HCT116 (cell line): ENCODE measurements around the gene INIP. TPM values are rescaled to one million over a fixed set of nuclear protein-coding genes. Genes with fewer than 3 reads are reported as not detected.

Experiments
- ATAC-seq: fragments of 200-7000 bp; cut with Tn5 transposase; 2 replicates; pipeline ENCODE4 v1.9.1; 2020; ENCODE audit warnings: mild to moderate bottlenecking, moderate library complexity
- BruUV-seq: library from RNA; stranded (reverse); fragments of 400-500 nt; replicated peaks from 2 replicates; lab custom pipeline; 2021; lab: Mats Ljungman, UMichigan
- CTCF ChIA-PET: fragments of 300-600 bp; sonication (Branson Sonifier 250); formaldehyde crosslinking; loops from one replicate; lab custom pipeline; 2021; ENCODE audit warnings: antibody characterized with exemption; lab: Charles Lee
- POLR2A ChIA-PET: fragments of 300-600, 350-600 bp; sonication (Branson Sonifier 250); formaldehyde crosslinking; loops from one replicate; lab custom pipeline; 2021; ENCODE audit warnings: antibody characterized with exemption; lab: Charles Lee
- RAD21 ChIA-PET, 2 experiments: fragments of 300-600 bp; sonication (Branson Sonifier 250); formaldehyde crosslinking; loops; one replicate each; lab custom pipeline; 2023; ENCODE audit warnings: low total read pairs in 2 of 2; ENCODE audit not compliant: uncharacterized antibody in 2 of 2, unreplicated experiment in 2 of 2, low non-redundant PET in 1 of 2; lab: Charles Lee
- DNase-seq: peaks from one replicate; pipeline ENCODE4 v3.0.0-alpha.2; 2010; ENCODE audit warnings: low read depth, low spot score
- H2AFZ ChIP-seq: fragments of 200-600 bp; shearing (Covaris generic), sonication (generic); 2 replicates; pipeline ENCODE4 v1.6.1; 2017; ENCODE audit warnings: low read depth, mixed run types, mixed read lengths, antibody characterized with exemption, low read length; ENCODE audit not compliant: poor library complexity, severe bottlenecking
- H3K27ac ChIP-seq: 2 replicates; pipeline ENCODE4 v1.5.1; 2012; ENCODE audit warnings: low read depth, low read length
- H3K27me3 ChIP-seq: fragments of 200-600 bp; sonication (generic); 2 replicates; pipeline ENCODE4 v1.6.1; 2016; ENCODE audit warnings: mixed run types, low read length, mixed read lengths; ENCODE audit not compliant: insufficient read depth
- H3K36me3 ChIP-seq, 2 experiments: fragments of 200-500 bp in 1 of 2; fragments of 200-600 bp in 1 of 2; sonication (Bioruptor generic) in 1 of 2; sonication (generic) in 1 of 2; 2 replicates each; pipeline versions ENCODE4 v1.5.1 to v1.6.1; 2014 to 2016; ENCODE audit warnings: low read length in 2 of 2, inconsistent platforms in 1 of 2, mixed read lengths in 1 of 2, mixed run types in 1 of 2; ENCODE audit not compliant: insufficient read depth in 2 of 2, control insufficient read depth in 1 of 2
- H3K4me1 ChIP-seq, 2 experiments: fragments of 200-600 bp in 1 of 2; sonication (generic) in 1 of 2; 2 replicates each; pipeline versions ENCODE4 v1.5.1 to v1.6.1; 2012 to 2017; ENCODE audit warnings: low read length in 2 of 2, inconsistent platforms in 1 of 2, mild to moderate bottlenecking in 1 of 2, mixed read lengths in 1 of 2, mixed run types in 1 of 2, moderate library complexity in 1 of 2; ENCODE audit not compliant: insufficient read depth in 2 of 2, control insufficient read depth in 1 of 2
- H3K4me2 ChIP-seq: fragments of 200-600 bp; sonication (generic); 2 replicates; pipeline ENCODE4 v1.6.1; 2017; ENCODE audit warnings: mixed run types, low read length, mixed read lengths
- H3K4me3 ChIP-seq, 2 experiments: fragments of 200-600 bp in 1 of 2; sonication (generic) in 1 of 2; replicated peaks in 1 of 2; 2 replicates each; pipeline ENCODE4 v1.5.1; 2011 to 2016; ENCODE audit warnings: low read length in 2 of 2, control low read depth in 1 of 2, low read depth in 1 of 2, mild to moderate bottlenecking in 1 of 2, mixed read lengths in 1 of 2, mixed run types in 1 of 2
- H3K79me2 ChIP-seq: fragments of 200-600 bp; sonication (generic); 2 replicates; pipeline ENCODE4 v1.6.1; 2017; ENCODE audit warnings: mild to moderate bottlenecking, mixed run types, low read length, moderate library complexity, mixed read lengths; ENCODE audit not compliant: insufficient read depth
- H3K9ac ChIP-seq: fragments of 200-600 bp; sonication (generic); 2 replicates; pipeline ENCODE4 v1.6.1; 2016; ENCODE audit warnings: low read length, mixed read lengths
- H3K9me2 ChIP-seq: fragments of 200-600 bp; sonication (generic), shearing (Covaris generic); 2 replicates; pipeline ENCODE4 v1.6.1; 2017; ENCODE audit warnings: mixed run types, mild to moderate bottlenecking, moderate library complexity; ENCODE audit not compliant: insufficient read depth
- H3K9me3 ChIP-seq, 2 experiments: fragments of 200-500 bp in 1 of 2; fragments of 200-600 bp in 1 of 2; sonication (Bioruptor generic) in 1 of 2; sonication (generic) in 1 of 2; 2 replicates each; pipeline ENCODE4 v1.6.1; 2014 to 2017; ENCODE audit warnings: low read length in 2 of 2, mixed read lengths in 2 of 2, inconsistent platforms in 1 of 2, low read depth in 1 of 2, mild to moderate bottlenecking in 1 of 2, mixed run types in 1 of 2, moderate library complexity in 1 of 2; ENCODE audit not compliant: control insufficient read depth in 1 of 2, insufficient read depth in 1 of 2
- H4K20me1 ChIP-seq: fragments of 200-600 bp; sonication (generic), shearing (Covaris generic); 2 replicates; pipeline ENCODE4 v1.6.1; 2017; ENCODE audit warnings: mixed run types, mild to moderate bottlenecking, moderate library complexity; ENCODE audit not compliant: insufficient read depth
- ATF3 ChIP-seq: IDR thresholded peaks from 2 replicates; pipeline ENCODE4 v1.6.1; 2012
- CBX3 ChIP-seq: IDR thresholded peaks from 2 replicates; pipeline ENCODE4 v1.6.1; 2012; ENCODE audit warnings: low read depth
- EGR1 ChIP-seq: IDR thresholded peaks from 2 replicates; pipeline ENCODE4 v1.6.1; 2012; ENCODE audit warnings: low read depth
- ELF1 ChIP-seq: IDR thresholded peaks from 2 replicates; pipeline ENCODE4 v1.6.1; 2012; ENCODE audit warnings: low read depth, borderline replicate concordance
- EZH2phosphoT487 ChIP-seq: fragments of 200-600 bp; IDR thresholded peaks from 2 replicates; pipeline ENCODE4 v1.6.1; 2018; ENCODE audit warnings: antibody characterized with exemption, borderline replicate concordance
- JUND ChIP-seq: IDR thresholded peaks from 2 replicates; pipeline ENCODE4 v1.6.1; 2012
- MAX ChIP-seq: IDR thresholded peaks from 2 replicates; pipeline ENCODE4 v1.6.1; 2012
- POLR2A ChIP-seq: IDR thresholded peaks from 2 replicates; pipeline ENCODE4 v1.7.0; 2011; ENCODE audit warnings: borderline replicate concordance; ENCODE audit not compliant: insufficient read depth, insufficient read length; ENCODE audit errors: extremely low read depth
- POLR2AphosphoS5 ChIP-seq: IDR thresholded peaks from 2 replicates; pipeline ENCODE4 v1.6.1; 2011; ENCODE audit warnings: mild to moderate bottlenecking, low read depth, low read length, moderate library complexity
- RAD21 ChIP-seq: IDR thresholded peaks from 2 replicates; pipeline ENCODE4 v1.6.1; 2012; ENCODE audit warnings: low read depth, mild to moderate bottlenecking
- SP1 ChIP-seq: IDR thresholded peaks from 2 replicates; pipeline ENCODE4 v1.6.1; 2012; ENCODE audit warnings: low read depth
- TCF7L2 ChIP-seq: IDR thresholded peaks from 2 replicates; pipeline ENCODE4 v1.7.0; 2011; ENCODE audit warnings: borderline replicate concordance, inconsistent platforms; ENCODE audit not compliant: insufficient read depth, insufficient read length; ENCODE audit errors: extremely low read depth
- YY1 ChIP-seq: IDR thresholded peaks from 2 replicates; pipeline ENCODE4 v1.6.1; 2011; ENCODE audit warnings: low read length, low read depth, moderate library complexity, mild to moderate bottlenecking; ENCODE audit not compliant: insufficient replicate concordance; ENCODE audit errors: extremely low read depth
- ZBTB33 ChIP-seq: IDR thresholded peaks from 2 replicates; pipeline ENCODE4 v1.6.1; 2011; ENCODE audit warnings: mild to moderate bottlenecking, low read length, moderate library complexity; ENCODE audit not compliant: insufficient replicate concordance; ENCODE audit errors: extremely low read depth
- ZFX ChIP-seq: fragments of 450-650 bp; IDR thresholded peaks from 2 replicates; pipeline ENCODE4 v1.6.1; 2017
- intact Hi-C: fragments of 100-400 bp; cut with micrococcal nuclease; formaldehyde crosslinking; loops from 2 replicates; pipeline ENCODE4 v1.10.0; 2022
- total RNA-seq: library from RNA; stranded (reverse); gene quantifications from one replicate; pipeline ENCODE4 v1.2.1, GENCODE V29; 2021; ENCODE audit not compliant: unreplicated experiment

The INIP gene
- total RNA-seq, 1 experiment from 2014 or later = 28.9 TPM

- Histone ChIP-seq H3K36me3 (no peaks in the 10 kb centered on the region), H3K4me3 (no peak overlapping the region), H2AFZ (no peak overlapping the region), H3K9ac (no peak overlapping the region), H3K4me2 (no peak overlapping the region), H3K27ac (no peak overlapping the region), H3K4me1 (no peaks in the 10 kb centered on the region), H3K79me2 (no peaks in the 10 kb centered on the region; the same call in 1 of the 2 replicates), H4K20me1 (no peaks in the 10 kb centered on the region), H3K9me2 (no peaks in the 10 kb centered on the region), H3K27me3 (no peaks in the 10 kb centered on the region), H3K9me3 (no peaks in the 10 kb centered on the region)
- ATAC-seq = no peak
- intact Hi-C loops = no loop called here
- CTCF ChIA-PET = no interaction called here
- POLR2A ChIA-PET = interaction anchor here (1.3 kb wide), 1 partner anchor 15 kb away, joined by 4 read pairs; no protein-coding TSS in a partner anchor
- RAD21 ChIA-PET = no interaction called here
- no TSS peak for BruUV-seq
- no peak for DNase-seq
- TF ChIP-seq JUND (no peak), ZBTB33 (no peak)
Measured at GRCh38 chr9:112764344-112764743, 46.4 kb upstream of the INIP start.

- intact Hi-C loops = no loop called here
- Histone ChIP-seq H3K27me3 (no peaks in the 10 kb centered on the region), H3K9ac (no peak overlapping the region), H3K79me2 (no peaks in the 10 kb centered on the region; the same call in 1 of the 2 replicates), H2AFZ (no peak overlapping the region), H3K4me2 (no peak overlapping the region), H3K9me3 (no peaks in the 10 kb centered on the region), H3K4me1 (no peaks in the 10 kb centered on the region), H3K27ac (no peak overlapping the region), H3K4me3 (no peak overlapping the region), H3K36me3 (no peaks in the 10 kb centered on the region), H4K20me1 (no peaks in the 10 kb centered on the region), H3K9me2 (no peaks in the 10 kb centered on the region)
- TF ChIP-seq EGR1 (no peak), JUND (no peak), POLR2AphosphoS5 (no peak), CBX3 (no peak), SP1 (no peak), RAD21 (no peak), ELF1 (no peak), ATF3 (no peak), MAX (no peak), YY1 (no peak), ZFX (no peak), TCF7L2 (no peak), POLR2A (no peak), EZH2phosphoT487 (no peak)
- CTCF ChIA-PET = interaction anchor here (0.8 kb wide), 1 partner anchor 30 kb away, joined by 3 read pairs; no protein-coding TSS in a partner anchor
- DNase-seq (no peak), ATAC-seq (no peak)
- no TSS peak for BruUV-seq
- RAD21 ChIA-PET = no interaction called here
- POLR2A ChIA-PET = no interaction called here
Measured at GRCh38 chr9:112762726-112763518, 45.0 kb upstream of the INIP start.
